ENCODE data around the gene STRC.
"Not testable (repeated sequence)": the region's sequence is repeated elsewhere in the genome, so short reads cannot be mapped to it uniquely, and the experiment has no call there.

Gene STRC

DNA sequence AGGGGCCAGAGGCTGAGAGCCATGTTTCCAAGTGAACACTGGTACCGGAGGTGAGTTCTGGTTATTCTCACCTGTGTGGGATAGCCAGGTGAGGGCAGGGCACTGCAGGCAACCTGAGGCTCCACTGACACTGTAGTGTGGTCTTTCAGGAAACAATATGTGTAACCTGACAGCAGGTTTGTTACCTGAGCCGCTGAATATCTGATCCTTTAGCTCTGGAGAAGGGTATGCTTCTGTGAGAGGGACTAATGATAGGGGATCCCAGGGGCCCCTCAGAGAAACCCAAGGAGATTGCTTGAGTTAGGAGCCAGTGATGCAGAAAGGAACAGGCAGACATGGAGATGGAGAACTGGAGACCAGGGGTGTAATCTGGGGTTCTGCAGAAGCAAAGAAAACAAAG lies at the start of gene STRC:
Gene STRC (minus strand): TSS at position 101 of the 400 bp plus-strand sequence. CDS start 78 bp downstream, at position 23.
- DNase-seq (ENCODE audit: low spot score) = not testable (repeated sequence)

DNA sequence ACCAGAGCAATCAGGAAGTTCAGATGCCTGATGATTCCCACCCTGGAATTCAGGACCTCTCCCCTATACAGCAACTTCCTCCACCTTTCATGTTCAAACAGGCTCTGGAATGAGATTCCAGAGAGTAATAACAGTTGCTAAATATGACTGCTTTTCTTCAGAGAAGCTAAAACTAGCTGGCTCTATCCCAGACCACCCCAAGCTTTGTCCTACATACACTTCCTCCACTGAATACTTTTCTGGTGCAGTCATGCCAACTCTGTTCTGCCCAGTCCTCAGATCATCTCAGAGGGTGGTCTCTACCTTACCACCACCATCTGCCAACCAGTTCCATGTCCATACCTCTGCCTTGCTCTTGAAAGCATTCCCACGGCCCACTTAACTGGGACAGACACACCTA lies 47.6 kb upstream of the STRC start:
- not testable (repeated sequence) for DNase-seq (ENCODE audit: low spot score)

DNA sequence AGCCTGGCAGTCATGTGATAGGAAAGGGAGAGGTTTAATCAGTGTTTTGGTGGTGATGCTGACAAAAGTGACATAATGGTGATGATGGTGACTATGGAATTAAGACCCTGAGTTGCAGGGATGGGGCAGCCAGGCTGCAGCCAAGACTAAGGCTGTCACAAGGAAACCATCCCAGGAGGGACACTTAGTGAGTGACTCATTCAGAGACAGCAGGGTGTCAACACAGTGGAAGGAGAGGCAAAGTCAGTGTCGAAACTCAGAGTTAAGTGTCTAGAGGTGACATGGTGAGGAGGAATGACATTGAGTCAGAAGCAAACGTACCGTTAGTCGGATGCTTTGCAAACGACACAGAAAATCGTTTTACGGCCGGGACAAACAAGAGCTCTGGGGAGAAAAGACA lies 44.7 kb upstream of the STRC start:
- DNase-seq (ENCODE audit: low spot score) = not testable (repeated sequence)

DNA sequence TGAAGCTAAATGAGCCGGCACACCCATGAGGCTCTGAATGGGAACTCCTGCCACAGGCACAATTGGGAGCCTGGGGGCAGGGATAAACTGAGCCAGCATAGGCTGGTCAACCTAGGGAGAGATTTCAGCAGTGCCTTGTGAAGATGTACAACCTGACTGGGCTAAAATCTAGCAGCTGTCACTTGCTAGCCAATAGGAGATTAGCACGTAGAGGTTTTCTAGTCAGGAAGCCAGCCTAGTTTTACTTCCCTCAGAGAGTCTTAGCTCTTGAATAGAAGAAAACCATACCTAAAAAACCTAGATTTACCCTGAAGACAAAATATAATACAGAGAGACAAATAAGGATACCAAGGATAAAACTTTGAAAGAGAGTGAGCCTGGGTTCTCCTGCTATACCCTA lies 43.7 kb upstream of the STRC start:
- not testable (repeated sequence) for DNase-seq (ENCODE audit: low spot score)

DNA sequence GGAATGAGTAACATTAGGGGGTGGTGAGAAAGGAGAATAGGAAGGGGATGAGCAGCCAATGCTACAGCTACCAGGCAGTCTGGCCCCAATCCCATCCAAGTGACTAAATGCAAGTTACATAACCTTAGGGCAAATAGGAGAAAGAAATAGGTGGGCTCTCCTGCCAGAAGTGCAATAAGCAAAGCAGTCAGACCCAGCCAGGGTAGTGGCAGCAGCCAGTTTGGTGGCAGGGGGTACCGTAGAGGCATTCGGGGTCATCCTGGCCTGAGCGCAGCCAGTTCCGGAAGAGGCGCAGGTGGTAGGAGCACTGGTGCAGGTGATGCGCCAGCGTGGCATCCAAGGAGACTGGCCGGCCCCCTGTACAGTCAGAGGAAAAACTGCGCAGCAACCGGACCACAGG lies 41.1 kb upstream of the STRC start:
- not testable (repeated sequence) for DNase-seq (ENCODE audit: low spot score)

DNA sequence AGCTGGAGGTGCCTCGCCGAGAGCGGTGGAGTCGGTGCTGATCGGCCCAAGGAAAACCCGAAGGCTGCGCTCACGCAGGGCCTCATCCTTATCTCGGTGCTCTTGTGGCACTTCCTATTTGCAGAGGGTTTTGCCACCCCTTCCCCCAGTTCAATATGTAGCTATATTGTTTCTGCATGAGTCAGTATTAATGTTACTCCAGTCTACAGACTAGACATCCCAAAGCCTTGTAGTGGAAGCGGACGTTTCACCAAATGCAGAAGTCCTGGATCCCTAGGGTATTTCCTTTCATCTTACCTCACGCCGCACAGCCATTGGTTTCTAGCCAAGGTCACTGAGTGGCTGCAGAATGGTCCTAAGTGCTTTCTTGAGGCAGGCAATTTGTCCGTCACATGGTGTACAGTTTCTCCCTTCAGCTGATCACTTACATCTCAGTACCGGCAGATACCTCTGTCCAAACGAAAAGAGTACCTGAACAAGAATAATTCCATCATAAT lies 30.9 kb upstream of the STRC start:
- not testable (repeated sequence) for DNase-seq (ENCODE audit: low spot score)

DNA sequence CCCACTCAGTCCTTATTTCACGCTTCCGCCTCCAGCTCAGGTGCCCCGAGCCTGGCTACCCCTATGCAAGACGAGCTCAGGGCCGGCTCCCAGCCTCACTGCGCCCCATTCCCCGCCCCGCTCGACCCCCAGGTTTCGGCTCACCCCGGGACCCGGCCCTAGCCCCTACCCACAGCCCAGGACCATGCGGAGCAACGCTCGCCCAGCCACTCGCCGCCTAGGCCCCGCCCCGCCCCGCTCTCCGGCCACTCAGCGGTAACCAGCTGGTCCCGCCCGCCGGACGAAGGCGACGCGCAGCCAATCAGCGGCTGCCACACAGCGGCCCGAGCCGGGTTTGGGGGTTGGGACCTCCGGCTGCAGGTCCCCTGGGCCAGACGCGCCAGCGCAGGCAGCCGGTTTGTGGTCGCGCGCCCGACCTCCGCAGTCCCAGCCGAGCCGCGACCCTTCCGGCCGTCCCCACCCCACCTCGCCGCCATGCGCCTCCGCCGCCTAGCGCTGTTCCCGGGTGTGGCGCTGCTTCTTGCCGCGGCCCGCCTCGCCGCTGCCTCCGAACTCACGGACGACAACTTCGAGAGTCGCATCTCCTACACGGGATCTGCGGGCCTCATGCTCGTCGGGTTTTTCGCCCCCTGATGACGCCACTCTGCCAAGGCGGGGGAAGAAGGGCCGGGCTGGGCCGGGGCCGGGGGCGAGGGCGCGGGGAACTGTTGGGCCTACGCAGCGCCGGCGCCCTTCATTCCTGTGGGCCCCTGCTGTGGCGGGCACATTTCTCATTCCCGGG lies 30.2 kb upstream of the STRC start, which contains the start of gene CATSPER2:
Gene CATSPER2 (minus strand): TSS at position 196 of the 781 bp plus-strand sequence. CDS start 783 bp downstream, outside the sequence.
- DNase-seq (ENCODE audit: low spot score) = no peak

DNA sequence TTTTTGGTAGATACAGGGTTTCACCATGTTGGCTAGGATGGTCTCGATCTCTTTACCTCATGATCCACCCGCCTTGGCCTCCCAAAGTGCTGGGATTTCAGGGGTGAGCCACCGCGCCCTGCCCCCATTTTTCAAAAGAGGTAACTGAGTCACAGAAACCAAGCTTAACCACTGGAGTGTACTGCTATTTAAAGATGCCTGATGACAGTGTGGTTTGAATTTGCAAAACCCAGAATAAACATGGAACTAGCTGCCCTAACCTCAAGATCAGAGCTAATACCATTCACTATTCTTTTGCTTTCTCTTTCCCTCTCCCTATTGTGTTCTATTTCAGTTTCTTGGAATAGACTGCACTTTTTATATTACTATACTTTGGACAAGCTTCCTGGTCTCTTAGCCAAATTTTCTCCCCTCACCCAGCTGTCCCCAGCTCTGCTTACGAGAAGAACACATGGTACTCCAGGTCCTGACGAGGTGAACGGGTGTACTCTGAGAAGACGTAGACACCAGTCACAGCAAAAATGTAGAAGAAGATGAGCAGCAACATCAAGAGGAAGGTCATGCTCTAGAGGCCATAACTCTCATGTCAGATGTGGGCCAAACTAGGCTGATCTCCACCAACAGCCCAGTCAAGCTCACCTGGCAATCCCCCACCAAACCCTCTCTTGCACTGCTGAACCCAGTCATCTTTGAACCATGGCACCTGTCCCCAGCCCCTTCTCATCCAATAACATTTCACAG lies 20.0 kb upstream of the STRC start:
- not testable (repeated sequence) for DNase-seq (ENCODE audit: low spot score)

DNA sequence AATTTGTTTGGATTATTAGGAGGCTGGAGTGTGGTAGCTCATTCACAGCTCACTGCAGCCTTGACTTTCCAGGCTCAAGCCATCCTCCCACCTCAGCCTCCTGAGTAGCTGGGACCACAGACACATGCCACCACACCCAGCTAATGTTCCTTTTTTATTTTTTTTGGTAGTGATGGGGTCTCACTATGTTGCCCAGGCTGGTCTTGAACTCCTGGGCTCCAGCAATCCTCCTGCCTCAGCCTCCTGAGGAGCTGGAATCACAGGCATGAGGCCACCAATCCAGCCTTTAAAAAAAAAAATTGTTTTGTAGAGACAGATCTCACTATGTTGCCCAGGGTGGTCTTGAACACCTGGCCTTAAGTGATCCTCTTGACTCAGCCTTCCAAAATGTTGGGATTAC lies 8.3 kb upstream of the STRC start:
- not testable (repeated sequence) for DNase-seq (ENCODE audit: low spot score)

DNA sequence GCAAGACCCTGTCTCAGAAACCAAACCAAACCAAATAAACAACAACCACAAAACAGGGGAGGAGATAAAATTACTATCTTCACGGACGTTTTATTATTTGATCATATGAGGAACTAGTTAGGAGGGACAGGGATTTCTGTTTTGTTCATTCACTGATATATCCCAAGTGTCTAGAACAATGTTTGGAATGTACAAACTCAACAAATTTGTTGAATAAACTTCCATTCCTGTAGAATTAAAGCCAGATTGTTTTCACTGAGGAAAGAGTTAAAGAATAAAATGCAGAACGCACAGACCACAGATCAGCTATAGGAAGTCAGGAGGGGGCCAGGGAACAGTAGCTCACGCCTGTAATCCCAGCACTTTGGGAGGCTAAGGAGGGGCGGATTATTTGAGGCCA lies 6.5 kb upstream of the STRC start:
- DNase-seq (ENCODE audit: low spot score) = no peak

DNA sequence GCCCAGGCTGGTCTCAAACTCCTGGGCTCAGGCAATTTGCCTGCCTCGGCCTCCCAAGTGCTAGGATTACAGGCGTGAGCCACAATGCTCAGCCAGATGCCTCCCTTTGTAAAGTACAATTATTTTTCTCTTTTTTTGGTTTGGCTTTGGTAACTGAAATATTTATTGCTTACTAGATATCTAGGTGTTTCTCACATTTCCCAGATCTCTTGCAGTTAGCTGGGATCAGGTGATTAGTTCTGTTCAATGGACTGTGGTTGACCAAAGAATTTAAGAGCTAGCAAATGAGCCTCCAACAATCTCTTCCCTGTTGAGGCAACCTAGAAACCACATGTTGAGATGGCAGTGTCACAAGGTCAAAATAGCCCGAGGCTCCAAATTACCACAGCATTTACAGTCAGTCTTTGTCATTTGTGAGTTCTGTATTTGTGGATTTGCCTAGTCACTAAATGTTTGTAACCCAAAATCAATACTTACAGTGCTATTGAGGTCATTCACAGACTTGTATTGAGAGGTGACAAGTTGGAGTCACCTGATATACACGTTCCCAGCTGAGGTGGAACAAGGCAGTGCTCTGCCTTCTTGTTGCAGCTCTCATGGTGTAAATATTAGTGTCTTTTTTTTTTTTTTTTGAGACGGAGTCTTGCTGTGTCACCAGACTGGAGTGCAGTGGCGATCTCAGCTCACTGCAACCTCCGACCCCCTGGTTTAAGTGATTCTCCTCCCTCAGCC lies 3.6 kb upstream of the STRC start:
- DNase-seq (ENCODE audit: low spot score) = peak; percentile 53

DNA sequence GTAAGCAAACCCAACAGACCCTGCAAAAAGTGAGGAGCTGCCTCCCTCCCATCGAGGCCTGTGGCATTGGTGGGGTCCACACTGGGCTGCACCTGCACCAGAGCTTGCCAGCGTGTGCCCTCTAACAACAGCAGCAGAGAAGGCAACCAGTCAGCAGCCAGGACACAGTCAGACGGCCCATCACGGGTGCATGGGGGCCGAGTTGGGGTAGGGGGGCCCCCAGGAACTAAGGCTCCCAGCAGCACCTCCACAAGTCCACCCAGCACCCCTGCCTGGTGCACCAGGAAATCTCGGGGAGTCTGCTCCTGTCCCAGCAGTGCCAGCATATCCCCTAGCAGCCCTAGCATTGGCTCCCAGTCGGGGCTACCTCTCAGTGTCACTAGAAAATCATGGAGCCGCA lies 850 bp downstream of the STRC start:
- not testable (repeated sequence) for DNase-seq (ENCODE audit: low spot score)

DNA sequence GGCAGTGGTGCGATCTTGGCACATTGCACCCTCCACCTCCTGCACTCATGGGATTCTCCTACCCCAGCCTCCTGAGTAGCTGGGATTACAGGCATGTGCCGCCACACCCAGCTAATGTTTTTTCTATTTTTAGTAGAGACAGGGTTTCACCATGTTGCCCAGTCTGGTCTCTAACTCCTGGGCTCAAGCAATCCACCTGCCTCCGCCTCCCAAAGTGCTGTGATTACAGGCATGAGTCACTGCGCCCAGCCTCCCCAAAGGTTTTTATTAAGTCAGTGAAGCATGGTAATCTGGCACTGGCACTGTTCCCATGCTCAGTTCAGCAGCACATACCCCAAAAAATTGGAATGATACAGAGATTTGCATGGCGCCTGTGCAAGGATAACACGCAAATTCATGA lies 16.4 kb downstream of the STRC start:
- DNase-seq (ENCODE audit: low spot score) = not testable (repeated sequence)

DNA sequence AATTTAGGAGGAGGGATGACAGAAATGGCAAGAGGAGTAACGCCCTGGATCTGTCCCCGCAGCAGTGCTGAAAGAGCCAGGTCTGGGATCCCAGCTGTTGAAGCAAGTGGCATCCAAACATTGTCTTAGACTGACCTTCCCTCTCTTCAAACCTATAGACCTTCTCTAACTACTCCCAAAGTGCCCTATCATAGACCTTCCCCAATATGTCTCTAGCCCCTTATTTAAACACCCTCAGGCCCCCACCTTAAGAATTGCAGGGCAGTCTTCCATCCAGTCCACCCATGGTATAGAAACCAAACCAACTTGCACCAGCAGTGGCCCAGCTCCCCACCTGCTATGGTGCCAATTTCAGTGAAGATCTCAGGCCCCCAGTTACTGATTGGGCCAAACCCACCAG lies 18.4 kb downstream of the STRC start:
- DNase-seq (ENCODE audit: low spot score) = not testable (repeated sequence)

DNA sequence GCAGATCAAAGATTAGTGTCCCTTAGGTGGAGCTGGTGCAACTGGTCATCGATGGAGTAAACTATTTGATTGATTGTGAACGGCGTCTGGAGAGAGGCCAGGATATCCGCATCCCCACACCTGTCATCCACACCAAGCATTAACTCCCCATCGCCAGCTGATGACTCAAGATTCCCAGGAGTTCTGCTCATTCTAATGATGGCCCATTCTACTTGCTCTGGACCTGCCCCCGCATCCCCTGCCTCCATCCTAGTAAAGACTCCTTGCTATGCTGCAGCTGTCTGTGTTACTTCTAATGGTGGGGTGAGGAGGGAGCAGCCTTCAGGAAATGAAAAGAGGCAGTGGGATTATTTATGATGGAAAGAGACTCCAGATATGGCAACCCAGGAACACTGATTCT lies 19.5 kb downstream of the STRC start:
- DNase-seq (ENCODE audit: low spot score) = not testable (repeated sequence)

DNA sequence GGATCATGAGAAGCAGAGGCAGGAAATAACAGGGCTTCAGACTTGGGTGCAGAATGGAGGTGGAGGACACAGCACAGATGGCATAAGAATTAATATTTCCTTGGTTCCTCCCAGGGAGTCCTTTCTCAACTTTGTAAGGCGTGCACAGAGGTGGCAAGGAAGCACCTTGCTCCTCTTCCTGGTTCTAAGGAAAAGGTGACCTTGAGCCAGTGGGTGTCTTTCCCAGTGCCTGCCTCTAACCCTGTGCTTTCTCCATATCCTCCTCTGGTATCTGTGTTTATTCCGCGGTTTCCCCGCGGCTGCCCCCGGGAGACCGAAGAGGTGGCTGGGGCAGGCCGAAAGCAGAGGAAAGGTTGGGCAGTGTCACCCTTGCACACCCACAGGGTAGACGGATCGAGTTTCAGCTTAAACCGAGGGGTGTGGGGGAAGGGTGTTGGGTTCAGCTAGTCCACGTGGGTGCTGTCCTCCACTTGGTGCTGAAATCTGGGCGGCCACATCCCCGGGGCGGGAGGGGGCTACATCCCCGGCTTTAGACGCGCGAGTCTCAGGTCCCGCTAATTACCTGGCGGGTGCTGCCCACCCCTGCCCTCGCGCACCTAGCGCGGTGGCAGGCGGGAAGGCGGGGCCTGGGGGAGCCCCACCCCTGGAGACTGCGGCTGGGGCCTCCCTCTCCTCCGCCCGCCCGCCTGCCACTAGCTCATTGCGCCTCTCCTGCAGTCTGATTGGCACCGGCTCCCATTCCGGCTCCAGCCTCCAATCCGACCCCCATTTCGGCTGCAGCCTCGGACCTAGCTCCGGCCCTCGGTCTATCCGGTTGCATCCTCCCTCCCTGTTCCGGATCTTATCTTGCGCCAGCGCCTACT lies 25.0 kb downstream of the STRC start, which contains the start of gene CKMT1B:
Gene CKMT1B (plus strand): TSS at position 700 of the 863 bp plus-strand sequence. CDS start 192 bp downstream, outside the sequence.
- not testable (repeated sequence) for DNase-seq (ENCODE audit: low spot score)

DNA sequence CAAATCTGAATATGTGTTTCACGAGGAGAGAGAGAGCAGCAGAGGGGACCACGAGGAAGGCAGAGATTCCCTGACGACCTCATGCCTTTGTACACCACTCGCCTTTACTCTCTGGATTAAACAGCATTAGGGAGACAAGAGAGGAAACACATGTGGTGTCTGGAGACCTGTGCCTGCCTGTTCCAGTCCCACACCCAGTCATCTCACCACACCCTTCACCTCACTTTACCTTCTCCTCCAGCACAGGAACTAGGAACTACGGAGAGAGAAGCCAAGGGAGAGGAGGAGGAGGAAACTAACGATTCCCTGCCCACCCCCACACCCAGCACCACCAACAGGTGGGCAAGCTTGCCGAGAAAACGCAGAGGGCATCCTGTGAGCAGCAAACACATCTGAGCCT lies 25.8 kb downstream of the STRC start:
- not testable (repeated sequence) for DNase-seq (ENCODE audit: low spot score)

DNA sequence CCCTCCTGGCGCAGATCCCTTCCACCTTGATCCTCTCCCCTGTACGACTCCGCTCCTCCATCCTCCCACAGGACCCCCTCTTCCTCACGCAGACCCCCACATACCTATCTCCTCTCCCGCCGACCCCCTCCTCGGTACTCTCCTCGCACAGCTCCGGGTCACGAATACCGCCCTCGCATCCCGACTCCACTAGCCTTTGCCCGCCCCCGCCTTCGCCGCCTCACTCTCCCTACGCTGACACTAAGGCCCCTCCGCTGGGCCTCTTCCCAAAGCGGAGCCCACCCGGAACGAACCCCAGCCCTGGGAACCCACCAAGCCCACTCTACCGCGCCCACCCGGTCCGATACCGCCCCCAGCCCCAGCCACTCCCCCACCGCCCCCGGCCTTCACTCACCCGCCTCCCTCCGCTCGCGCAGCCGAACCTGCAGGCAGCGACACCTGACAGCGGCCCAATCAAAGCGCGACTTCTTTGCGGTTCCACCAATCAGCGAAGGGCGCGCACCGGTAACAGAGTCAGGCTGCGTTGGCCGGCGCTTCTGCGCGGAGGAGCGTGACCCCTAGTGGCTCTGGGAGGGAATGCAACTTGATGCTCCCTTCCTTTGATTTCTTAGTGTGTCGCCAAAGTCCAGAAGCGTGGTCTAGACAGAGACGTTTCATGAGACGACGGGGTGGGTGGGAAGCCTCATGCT lies 28.7 kb downstream of the STRC start, which contains the start of gene PPIP5K1:
Gene PPIP5K1 (minus strand): TSS at position 431 of the 689 bp plus-strand sequence. CDS start 5,704 bp downstream, outside the sequence.
- DNase-seq (ENCODE audit: low spot score) = not testable (repeated sequence)

DNA sequence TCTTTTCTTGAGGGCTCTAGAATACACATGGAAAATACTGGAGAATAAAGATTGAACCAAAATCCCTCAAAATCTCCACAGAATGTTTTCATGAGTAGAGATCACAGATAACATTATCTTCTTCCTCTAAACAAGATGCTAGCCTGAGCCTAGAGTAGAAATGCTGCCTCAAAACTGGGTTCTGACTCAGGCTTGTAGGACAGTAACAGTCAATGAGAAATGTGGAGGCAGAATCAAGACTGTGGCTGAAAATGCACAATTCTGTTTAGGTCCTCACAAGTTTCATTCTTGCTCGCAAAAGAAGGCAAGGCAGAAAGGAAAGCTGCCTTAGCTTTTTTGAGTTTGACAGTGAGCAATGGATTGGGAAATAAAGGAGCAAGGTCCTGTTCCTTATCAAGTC lies 44.0 kb downstream of the STRC start:
- not testable (repeated sequence) for DNase-seq (ENCODE audit: low spot score)

DNA sequence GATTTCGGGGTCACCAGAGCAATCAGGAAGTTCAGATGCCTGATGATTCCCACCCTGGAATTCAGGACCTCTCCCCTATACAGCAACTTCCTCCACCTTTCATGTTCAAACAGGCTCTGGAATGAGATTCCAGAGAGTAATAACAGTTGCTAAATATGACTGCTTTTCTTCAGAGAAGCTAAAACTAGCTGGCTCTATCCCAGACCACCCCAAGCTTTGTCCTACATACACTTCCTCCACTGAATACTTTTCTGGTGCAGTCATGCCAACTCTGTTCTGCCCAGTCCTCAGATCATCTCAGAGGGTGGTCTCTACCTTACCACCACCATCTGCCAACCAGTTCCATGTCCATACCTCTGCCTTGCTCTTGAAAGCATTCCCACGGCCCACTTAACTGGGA lies 52.0 kb downstream of the STRC start:
- not testable (repeated sequence) for DNase-seq (ENCODE audit: low spot score)

Data from COLO829 (cell line).